Endothelial cell of umbilical vein (primary cell): ENCODE results near the gene BMAL2.

Experiments
- EZH2 ChIP-seq: IDR thresholded peaks from 2 replicates; pipeline ENCODE4 v1.6.1; 2012; ENCODE audit warnings: borderline replicate concordance, low read depth, mild to moderate bottlenecking, moderate library complexity, low read length, inconsistent platforms; ENCODE audit not compliant: severe bottlenecking
- POLR2A ChIP-seq: IDR thresholded peaks from 2 replicates; pipeline ENCODE4 v1.6.1; 2012; ENCODE audit warnings: low read depth, mild to moderate bottlenecking, control low read depth, low read length
- POLR2AphosphoS5 ChIP-seq: IDR thresholded peaks from 2 replicates; pipeline ENCODE4 v1.6.1; 2012; ENCODE audit warnings: low read depth, mild to moderate bottlenecking, control low read depth, low read length, moderate library complexity; ENCODE audit not compliant: insufficient read depth
- TF ChIP-seq, protein P1 (sequence below), 2 donors: IDR thresholded peaks; 1 replicate in 1 of 2; 2 replicates in 1 of 2; pipeline ENCODE4 v1.5.1; 2011; ENCODE audit warnings: low read length in 2 of 2, mild to moderate bottlenecking in 2 of 2, moderate library complexity in 2 of 2, control low read depth in 1 of 2, inconsistent platforms in 1 of 2, low read depth in 1 of 2; ENCODE audit not compliant: insufficient read depth in 1 of 2; ENCODE audit errors: extremely low read depth in 1 of 2

GRCh38 chr12:27366621-27367020 is 34.0 kb downstream of the BMAL2 start:
- TF ChIP-seq, protein P1, sequence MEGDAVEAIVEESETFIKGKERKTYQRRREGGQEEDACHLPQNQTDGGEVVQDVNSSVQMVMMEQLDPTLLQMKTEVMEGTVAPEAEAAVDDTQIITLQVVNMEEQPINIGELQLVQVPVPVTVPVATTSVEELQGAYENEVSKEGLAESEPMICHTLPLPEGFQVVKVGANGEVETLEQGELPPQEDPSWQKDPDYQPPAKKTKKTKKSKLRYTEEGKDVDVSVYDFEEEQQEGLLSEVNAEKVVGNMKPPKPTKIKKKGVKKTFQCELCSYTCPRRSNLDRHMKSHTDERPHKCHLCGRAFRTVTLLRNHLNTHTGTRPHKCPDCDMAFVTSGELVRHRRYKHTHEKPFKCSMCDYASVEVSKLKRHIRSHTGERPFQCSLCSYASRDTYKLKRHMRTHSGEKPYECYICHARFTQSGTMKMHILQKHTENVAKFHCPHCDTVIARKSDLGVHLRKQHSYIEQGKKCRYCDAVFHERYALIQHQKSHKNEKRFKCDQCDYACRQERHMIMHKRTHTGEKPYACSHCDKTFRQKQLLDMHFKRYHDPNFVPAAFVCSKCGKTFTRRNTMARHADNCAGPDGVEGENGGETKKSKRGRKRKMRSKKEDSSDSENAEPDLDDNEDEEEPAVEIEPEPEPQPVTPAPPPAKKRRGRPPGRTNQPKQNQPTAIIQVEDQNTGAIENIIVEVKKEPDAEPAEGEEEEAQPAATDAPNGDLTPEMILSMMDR (IDR thresholded peaks at IDR 0.05; ENCODE audit: extremely low read depth in 1 of 2, insufficient read depth in 1 of 2, low read depth in 1 of 2, low read length in 2 of 2) = no peak
- no peak for TF ChIP-seq POLR2A
- TF ChIP-seq POLR2AphosphoS5 = no peak
- TF ChIP-seq EZH2 = no peak
